HG02981 (cell line): ENCODE data around the gene CCDC102A.
"Not testable (repeated sequence)": the region's sequence is repeated elsewhere in the genome, so short reads cannot be mapped to it uniquely, and the experiment has no call there.

Source experiments
- ATAC-seq: cut with Tn5 transposase; IDR thresholded peaks from one replicate; pipeline ENCODE4 v1.9.1; 2021; ENCODE audit warnings: mild to moderate bottlenecking, moderate library complexity; ENCODE audit not compliant: unreplicated experiment

Gene CCDC102A

DNA sequence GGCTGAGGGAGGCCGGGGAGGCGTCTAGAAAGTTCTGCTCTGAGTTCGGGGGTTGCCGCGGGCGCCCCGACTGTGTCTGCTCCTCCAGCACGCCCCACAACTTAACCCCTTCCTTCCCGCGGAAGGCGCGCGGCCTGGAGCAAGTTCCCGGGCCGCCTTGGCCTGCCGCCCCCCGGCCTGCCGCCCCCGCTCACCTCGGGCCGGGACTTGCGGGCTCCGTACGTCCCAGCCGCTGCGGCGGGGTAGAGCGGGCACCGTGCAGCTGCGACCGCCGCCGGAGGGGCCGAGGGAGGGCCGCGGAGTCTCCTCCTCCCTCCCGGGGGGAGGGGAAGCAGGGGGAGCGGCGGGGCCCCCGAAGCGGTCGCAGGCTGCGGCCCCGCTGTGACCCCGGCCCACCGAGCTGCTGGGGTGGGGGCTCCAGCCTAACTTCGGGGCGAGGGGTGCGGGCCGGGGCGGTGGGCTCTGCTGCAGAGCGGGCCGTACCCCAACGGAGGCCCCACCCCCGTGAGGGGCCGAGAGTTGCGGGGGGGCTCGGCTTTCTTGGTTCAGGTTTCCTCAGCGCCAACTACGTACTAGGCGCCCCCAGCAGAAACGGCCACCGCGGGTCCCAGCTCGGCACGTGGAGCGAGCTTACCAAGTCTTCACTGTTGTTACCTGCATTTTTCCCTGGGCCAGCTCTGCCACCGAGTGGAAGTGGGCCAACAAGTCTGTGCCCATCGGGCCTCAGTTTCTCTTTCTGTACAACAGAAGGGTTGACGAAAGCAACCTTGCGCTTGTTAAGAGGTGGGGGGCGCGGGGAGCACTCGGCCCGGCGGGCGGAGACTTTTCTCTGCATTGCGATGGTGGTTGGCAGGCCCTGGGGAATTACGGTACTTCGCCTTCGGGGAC, at the start of gene CCDC102A:
Gene CCDC102A, minus strand, starts transcription at position 266 of the 888 bp plus-strand sequence. CDS start 7,394 bp downstream, outside the sequence.
- peak; percentile 8 for ATAC-seq

DNA sequence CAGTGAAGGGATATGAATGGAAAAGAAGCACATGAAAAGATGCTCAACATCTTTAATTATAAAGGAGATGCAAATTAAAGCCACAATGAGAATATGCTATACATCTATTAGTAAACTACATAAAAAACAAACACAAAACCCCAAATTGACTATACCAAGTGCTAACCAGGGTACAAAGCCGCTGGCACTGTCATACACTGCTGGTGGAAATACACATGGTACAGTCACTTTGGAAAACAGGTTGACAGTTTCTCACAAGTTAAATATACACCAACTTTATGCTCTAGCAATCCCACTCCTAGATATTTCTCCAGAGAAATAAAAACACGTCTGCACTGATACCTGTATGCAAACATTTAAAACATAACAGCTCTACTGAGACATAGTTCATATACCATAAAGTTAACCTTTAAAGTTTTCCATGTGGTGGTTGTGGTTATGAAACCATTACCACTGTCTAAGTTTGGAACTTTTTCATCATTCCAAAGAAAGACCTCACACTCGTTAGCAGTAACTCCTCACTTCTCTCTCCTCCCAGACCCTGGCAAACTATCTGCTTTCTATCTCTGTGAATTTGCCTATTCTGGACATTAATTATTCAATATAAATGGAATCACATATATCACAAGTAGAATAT, 48.8 kb upstream of the CCDC102A start:
- no peak for ATAC-seq

- no peak for ATAC-seq
Observed at GRCh38 chr16:57579361-57579665, 42.9 kb upstream of the CCDC102A start.

GRCh38 chr16:57578521-57579360, 42.4 kb upstream of the CCDC102A start:
- no peak for ATAC-seq

GRCh38 chr16:57577691-57578224, 41.4 kb upstream of the CCDC102A start:
- no peak for ATAC-seq

- ATAC-seq, result no peak
Observed at GRCh38 chr16:57577214-57577613, 40.8 kb upstream of the CCDC102A start.

DNA sequence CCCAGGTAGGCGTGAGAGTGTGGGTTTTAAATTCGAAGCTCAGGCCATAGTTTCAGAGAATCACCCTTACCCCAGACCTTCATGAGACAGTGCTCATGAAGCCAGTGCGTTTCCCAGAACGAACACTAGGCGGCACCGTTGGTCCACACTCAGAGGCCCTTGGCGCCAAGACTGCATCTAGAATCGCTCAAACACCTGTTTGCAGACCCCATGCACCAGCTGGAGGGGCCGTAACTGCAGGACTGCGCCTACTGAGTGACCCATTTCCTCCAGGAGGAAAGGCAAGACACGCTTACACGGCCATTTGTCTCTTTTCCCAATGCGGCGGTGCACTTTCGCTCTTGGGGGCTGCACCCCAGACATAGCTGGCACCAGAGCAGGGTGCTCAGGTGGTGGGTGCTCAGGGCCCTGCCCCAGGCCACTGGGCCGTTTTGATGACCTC, 40.1 kb upstream of the CCDC102A start:
- ATAC-seq, result peak; percentile 63

GRCh38 chr16:57575468-57576277, 39.3 kb upstream of the CCDC102A start:
- no peak for ATAC-seq

GRCh38 chr16:57574646-57575467, 38.5 kb upstream of the CCDC102A start:
- no peak for ATAC-seq

DNA sequence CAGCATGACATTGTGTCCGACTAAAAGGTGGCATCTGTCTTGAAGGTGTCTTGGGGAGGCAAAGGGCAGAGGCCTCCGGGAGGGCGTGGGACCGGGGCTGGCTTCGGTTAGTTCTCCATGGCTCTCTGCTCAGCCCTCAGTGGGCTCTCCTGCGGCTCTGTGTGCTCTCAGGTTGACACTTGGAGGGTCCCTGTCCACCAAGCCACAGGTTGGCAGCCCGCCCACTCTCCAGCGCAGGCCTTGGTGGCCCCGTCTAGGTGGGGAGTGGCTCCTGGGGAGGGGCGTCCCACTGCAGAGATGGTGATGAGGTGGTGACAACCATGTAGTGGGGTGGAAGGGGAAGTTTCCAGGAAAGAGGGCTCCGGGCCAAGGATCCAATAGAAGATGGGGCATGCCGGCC, 37.7 kb upstream of the CCDC102A start:
- ATAC-seq, result no peak

- no peak for ATAC-seq
Observed at GRCh38 chr16:57572978-57573728, 36.8 kb upstream of the CCDC102A start.

- no peak for ATAC-seq
Observed at GRCh38 chr16:57571098-57571497, 34.7 kb upstream of the CCDC102A start.

DNA sequence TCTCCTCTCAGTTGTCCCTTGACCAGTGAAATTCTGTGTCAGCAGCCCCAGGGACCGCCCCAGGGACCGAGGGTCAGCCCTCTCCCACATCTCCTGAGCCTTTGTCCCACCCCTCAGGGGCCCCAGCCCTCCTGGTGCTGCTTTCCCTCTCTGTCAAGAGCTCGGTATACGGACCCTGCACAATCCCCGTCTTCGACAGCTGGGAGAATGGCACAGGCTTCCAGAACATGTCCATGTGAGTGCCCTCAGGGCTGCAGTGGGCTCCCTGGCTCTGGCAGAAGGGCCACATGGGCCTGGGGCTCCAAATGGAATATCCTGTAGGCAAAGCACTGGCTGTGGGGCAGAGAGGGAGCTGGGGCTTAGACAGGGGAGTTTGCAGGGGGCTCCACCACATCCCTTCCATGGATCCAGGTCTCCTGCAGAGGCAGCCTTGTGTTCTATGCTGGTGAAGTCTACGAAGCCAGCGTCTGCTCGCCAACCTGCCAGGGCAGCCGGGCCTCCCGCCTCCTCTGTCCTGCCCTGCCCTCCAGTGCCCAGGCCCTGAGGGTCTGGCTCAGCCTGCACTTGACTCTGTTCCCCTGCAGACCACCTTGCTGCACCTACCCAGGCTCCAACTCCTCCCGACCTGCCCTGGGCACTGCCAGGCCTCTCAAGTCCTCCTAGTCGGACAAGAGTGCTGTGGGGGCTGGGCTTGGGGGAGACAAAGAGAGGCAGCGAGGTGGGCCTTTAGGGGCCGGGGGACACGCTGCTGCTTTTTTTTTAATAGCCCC, 34.1 kb upstream of the CCDC102A start:
- no peak for ATAC-seq

- no peak for ATAC-seq
Observed at GRCh38 chr16:57569306-57569946, 33.1 kb upstream of the CCDC102A start.

DNA sequence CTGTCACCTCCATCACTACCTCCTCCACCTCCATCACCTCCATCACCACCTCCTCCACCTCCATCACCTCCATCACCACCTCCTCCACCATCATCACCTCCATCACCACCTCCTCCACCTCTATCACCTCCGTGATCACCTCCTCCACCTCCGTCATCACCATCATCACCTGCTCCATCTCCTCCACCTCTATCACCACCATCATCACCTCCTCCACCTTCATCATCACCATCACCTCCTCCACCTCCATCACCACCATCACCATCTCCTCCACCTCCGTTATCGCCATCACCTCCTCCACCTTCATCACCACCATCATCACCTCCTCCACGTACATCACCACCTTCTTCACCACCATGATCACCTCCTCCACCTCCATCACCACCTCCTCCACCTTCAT, 32.4 kb upstream of the CCDC102A start:
- not testable (repeated sequence) for ATAC-seq

- ATAC-seq, result no peak
Observed at GRCh38 chr16:57568173-57568678, 31.9 kb upstream of the CCDC102A start.

- ATAC-seq, result no peak
Observed at GRCh38 chr16:57567691-57568090, 31.3 kb upstream of the CCDC102A start.
